ENCODE measurements around the gene PAX9.

- TF ChIP-seq POLR2A (IDR thresholded peaks at IDR 0.05) (no peak), CTCF (IDR thresholded peaks at IDR 0.05 in 4 of 5, conservative IDR thresholded peaks at IDR 0.05 in 1 of 5) (no peak)
Measured at GRCh38 chr14:36667679-36668078, 6.0 kb downstream of the PAX9 start.

Data from gastrocnemius medialis (tissue), 4 donors.